ENCODE results near the gene MAN2A2. TPM values are rescaled to one million over a fixed set of nuclear protein-coding genes. Genes with fewer than 3 reads are reported as not detected.
A peak's percentile ranks its signal among the peaks of the same experiment; 100 is the strongest.

MAN2A2 gene
- total and polyA plus RNA-seq, 9 of the 15 experiments (the other 6 are each of a cell fraction or from before 2014, with no cell fraction given) = 7.3 to 151 (median 43.4) TPM

DNA sequence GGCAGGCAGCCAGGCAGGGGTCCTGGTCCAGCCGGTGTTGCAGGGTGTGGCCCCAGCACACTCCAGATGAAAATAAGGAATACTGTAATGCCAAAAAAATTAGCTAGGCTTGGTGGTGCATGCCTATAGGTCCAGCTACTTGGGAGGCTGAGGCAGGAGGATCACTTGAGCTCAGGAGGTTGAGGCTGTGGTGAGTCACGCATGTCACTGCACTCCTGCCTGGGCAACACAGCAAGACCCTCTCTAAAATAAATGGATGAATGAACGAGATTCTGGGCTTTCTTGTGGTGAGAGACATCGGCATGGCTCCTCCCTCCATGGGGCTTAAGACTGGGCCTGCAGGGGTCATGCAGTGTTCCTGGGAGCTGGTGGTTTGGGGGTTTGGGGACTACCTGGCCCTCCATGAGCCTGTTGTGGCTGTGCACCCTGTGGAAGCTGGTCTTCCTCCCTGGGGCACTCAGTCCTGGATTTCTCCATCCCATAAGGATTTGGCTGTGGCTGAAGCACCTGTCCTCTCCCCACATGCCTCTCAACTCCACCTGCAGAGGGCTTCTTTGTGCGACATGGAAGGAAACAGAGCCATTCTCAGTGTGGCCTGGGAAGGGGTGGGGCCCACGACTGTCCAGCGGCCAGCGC lies 44.0 kb downstream of the MAN2A2 start:
- FAIRE-seq = peak; percentile 74
- 48% methylated on average over 8 of the region's 8 CpGs for WGBS (ENCODE audit: insufficient coverage, low coverage, missing lambda C conversion rate)
- H3K9me1 ChIP-seq (ENCODE audit: control insufficient read depth, insufficient read depth, low read length) = peaks cover 3% of the 10 kb centered on the region
- DNase-seq (ENCODE audit: extremely low read depth in 1 of 4, low spot score in 3 of 4) = peak in 2 of 4 experiments; percentile 58 to 65
- intact Hi-C loops (cut with micrococcal nuclease) (loop anchor here (5.0 kb wide), 1 partner anchor 85 kb away; no protein-coding TSS in a partner anchor), in situ Hi-C loops (cut with MboI) (no loop called here)
- CTCF ChIA-PET (ENCODE audit: low intra/inter-chr PET ratio) = no interaction called here
- H3K9ac ChIP-seq (ENCODE audit: insufficient read depth in 1 of 2, low read depth in 2 of 2, low read length in 2 of 2) = peak overlapping the region in 1 of 2 experiments; percentile 67; a peak in 2 of 4 replicates
- no peaks in the 10 kb centered on the region for H3K27me3 ChIP-seq (ENCODE audit: control insufficient read depth in 2 of 2, insufficient read depth in 2 of 2, low read length in 2 of 2)
- H3K79me2 ChIP-seq (ENCODE audit: control insufficient read depth, insufficient read depth, low read length) = no peaks in the 10 kb centered on the region
- H3K9me3 ChIP-seq (replicated peaks; ENCODE audit: control insufficient read depth, insufficient read depth, low read depth, low read length) = no peaks in the 10 kb centered on the region
- H3K36me3 ChIP-seq (ENCODE audit: control insufficient read depth, insufficient read depth, low read length) = peaks cover 89% of the 10 kb centered on the region
- H3K27ac ChIP-seq (ENCODE audit: extremely low read depth, low read depth, low read length) = peak overlapping the region; percentile 58; the same call in 1 of the 3 replicates
- BruUV-seq (replicated peaks) = no TSS peak
- no peak overlapping the region for H2AFZ ChIP-seq (ENCODE audit: low read depth, low read length)
- POLR2A ChIA-PET = interaction anchor here (0.5 to 3.0 kb wide), 10 partner anchors 9 to 288 kb away, joined by 3 to 20 read pairs (median 3); partner anchors contain the start of genes HDDC3, UNC45A and VPS33B
- peak; percentile 85 for ATAC-seq
- H3K4me3 ChIP-seq = no peak overlapping the region
- H4K20me1 ChIP-seq (replicated peaks; ENCODE audit: control insufficient read depth, insufficient read depth, low read length) = 0 out of 2 replicates have a peak, but pooled peaks cover 5% of the 10 kb centered on the region
- H3K4me1 ChIP-seq (replicated peaks in 1 of 2; ENCODE audit: control insufficient read depth in 2 of 2, insufficient read depth in 2 of 2, low read length in 2 of 2) = peaks cover 13 to 32% of the 10 kb centered on the region in 2 experiments; a peak in 4 of 5 replicates
- no peak overlapping the region for H3K4me2 ChIP-seq (ENCODE audit: insufficient read depth, low read length)
- no peak for TF ChIP-seq BRF1 (IDR thresholded peaks at IDR 0.05; ENCODE audit: borderline replicate concordance, extremely low read depth, insufficient read length)
- no peak for TF ChIP-seq ZNF143 (CRISPR knock-in tag; IDR thresholded peaks at IDR 0.05)
- TF ChIP-seq CXXC5 (CRISPR knock-in tag; IDR thresholded peaks at IDR 0.05) = no peak
- TF ChIP-seq, protein P1, sequence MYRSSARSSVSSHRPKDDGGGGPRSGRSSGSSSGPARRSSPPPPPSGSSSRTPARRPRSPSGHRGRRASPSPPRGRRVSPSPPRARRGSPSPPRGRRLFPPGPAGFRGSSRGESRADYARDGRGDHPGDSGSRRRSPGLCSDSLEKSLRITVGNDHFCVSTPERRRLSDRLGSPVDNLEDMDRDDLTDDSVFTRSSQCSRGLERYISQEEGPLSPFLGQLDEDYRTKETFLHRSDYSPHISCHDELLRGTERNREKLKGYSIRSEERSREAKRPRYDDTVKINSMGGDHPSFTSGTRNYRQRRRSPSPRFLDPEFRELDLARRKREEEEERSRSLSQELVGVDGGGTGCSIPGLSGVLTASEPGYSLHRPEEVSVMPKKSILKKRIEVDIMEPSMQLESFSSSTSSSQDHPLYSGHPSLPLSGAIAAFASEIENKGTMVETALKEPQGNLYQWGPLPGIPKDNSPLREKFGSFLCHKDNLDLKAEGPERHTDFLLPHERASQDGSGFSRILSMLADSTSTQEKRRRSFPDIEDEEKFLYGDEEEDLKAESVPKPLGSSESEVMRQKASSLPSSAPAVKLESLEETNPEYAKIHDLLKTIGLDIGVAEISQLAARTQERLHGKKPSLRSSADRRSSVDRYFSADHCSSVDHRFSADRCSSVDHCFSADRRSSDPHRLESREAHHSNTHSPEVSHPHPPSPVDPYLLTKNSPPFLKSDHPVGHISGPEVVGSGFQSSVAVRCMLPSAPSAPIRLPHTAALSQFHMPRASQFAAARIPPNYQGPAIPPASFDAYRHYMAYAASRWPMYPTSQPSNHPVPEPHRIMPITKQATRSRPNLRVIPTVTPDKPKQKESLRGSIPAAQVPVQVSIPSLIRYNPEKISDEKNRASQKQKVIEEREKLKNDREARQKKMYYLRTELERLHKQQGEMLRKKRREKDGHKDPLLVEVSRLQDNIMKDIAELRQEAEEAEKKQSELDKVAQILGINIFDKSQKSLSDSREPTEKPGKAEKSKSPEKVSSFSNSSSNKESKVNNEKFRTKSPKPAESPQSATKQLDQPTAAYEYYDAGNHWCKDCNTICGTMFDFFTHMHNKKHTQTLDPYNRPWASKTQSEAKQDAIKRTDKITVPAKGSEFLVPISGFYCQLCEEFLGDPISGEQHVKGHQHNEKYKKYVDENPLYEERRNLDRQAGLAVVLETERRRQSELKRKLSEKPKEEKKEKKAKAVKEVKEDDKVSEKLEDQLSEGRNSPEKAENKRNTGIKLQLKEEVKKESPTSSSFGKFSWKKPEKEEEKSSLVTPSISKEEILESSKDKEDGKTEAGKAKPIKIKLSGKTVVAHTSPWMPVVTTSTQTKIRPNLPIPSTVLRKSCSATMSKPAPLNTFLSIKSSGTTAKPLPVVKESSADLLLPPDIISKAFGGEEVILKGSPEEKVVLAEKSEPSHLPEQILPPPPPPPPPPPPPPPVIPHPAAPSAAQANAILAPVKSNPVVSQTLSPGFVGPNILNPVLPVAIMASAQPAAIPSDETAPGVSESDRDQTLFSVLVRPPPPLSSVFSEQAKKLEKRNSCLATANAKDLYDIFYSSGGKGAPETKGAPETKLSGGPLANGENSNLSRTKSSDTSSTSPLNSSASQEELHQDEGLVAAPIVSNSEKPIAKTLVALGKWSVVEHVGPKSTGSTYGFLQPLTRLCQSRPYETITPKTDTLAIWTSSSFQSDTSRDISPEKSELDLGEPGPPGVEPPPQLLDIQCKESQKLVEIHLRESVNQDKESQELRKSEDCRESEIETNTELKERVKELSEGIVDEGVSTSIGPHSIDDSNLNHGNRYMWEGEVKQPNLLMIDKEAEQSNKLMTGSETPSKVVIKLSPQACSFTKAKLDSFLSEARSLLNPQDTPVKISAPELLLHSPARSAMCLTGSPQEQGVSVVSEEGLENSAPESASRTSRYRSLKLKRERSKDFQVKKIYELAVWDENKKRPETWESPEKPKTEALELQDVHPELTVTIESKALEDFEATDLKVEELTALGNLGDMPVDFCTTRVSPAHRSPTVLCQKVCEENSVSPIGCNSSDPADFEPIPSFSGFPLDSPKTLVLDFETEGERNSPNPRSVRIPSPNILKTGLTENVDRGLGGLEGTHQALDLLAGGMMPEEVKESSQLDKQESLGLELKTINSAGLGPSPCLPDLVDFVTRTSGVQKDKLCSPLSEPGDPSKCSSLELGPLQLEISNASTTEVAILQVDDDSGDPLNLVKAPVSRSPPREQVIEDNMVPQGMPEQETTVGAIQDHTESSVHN (IDR thresholded peaks at IDR 0.05; ENCODE audit: borderline replicate concordance in 1 of 2, low read depth in 1 of 2) = no peak
- no peak for TF ChIP-seq ATF7 (IDR thresholded peaks at IDR 0.05)
- no peak for TF ChIP-seq GABPA (tag; conservative IDR thresholded peaks at IDR 0.05; ENCODE audit: low read depth)
- TF ChIP-seq RAD51 (IDR thresholded peaks at IDR 0.05; ENCODE audit: borderline replicate concordance, low read depth) = no peak
- no peak for TF ChIP-seq PURB (CRISPR knock-in tag; IDR thresholded peaks at IDR 0.05; ENCODE audit: low read depth)
- peak; percentile 53 for TF ChIP-seq RBM25 (IDR thresholded peaks at IDR 0.05; ENCODE audit: low read depth, low read length, severe bottlenecking)
- TF ChIP-seq NFE2 (IDR thresholded peaks at IDR 0.05; ENCODE audit: low read depth) = no peak
- no peak for TF ChIP-seq MBD2 (IDR thresholded peaks at IDR 0.05; ENCODE audit: borderline replicate concordance, low read depth)
- TF ChIP-seq, protein P2, sequence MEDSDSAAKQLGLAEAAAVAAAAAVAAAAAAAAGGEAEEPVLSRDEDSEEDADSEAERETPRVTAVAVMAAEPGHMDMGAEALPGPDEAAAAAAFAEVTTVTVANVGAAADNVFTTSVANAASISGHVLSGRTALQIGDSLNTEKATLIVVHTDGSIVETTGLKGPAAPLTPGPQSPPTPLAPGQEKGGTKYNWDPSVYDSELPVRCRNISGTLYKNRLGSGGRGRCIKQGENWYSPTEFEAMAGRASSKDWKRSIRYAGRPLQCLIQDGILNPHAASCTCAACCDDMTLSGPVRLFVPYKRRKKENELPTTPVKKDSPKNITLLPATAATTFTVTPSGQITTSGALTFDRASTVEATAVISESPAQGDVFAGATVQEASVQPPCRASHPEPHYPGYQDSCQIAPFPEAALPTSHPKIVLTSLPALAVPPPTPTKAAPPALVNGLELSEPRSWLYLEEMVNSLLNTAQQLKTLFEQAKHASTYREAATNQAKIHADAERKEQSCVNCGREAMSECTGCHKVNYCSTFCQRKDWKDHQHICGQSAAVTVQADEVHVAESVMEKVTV (CRISPR knock-in tag; IDR thresholded peaks at IDR 0.05) = no peak
